GM18951 (cell line): ENCODE results near the gene MARF1.
"Not testable (repeated sequence)": the region's sequence is repeated elsewhere in the genome, so short reads cannot be mapped to it uniquely, and the experiment has no call there.

Source experiments
- POLR2A ChIP-seq: IDR thresholded peaks from 4 replicates; pipeline ENCODE4 v1.6.1; 2011; ENCODE audit warnings: mild to moderate bottlenecking; ENCODE audit not compliant: insufficient read length, insufficient read depth; ENCODE audit errors: extremely low read depth
- in situ Hi-C: fragments of 300-500 bp; cut with MboI; formaldehyde crosslinking; loops from one replicate; pipeline ENCODE4 v1.12.0; 2022; ENCODE audit warnings: low sequenced_read_pairs, mixed read lengths, inconsistent platforms; ENCODE audit not compliant: unreplicated experiment

The MARF1 gene

GRCh38 chr16:15671530-15672117 is 28.7 kb upstream of the MARF1 start:
- in situ Hi-C loops, result no loop called here

DNA sequence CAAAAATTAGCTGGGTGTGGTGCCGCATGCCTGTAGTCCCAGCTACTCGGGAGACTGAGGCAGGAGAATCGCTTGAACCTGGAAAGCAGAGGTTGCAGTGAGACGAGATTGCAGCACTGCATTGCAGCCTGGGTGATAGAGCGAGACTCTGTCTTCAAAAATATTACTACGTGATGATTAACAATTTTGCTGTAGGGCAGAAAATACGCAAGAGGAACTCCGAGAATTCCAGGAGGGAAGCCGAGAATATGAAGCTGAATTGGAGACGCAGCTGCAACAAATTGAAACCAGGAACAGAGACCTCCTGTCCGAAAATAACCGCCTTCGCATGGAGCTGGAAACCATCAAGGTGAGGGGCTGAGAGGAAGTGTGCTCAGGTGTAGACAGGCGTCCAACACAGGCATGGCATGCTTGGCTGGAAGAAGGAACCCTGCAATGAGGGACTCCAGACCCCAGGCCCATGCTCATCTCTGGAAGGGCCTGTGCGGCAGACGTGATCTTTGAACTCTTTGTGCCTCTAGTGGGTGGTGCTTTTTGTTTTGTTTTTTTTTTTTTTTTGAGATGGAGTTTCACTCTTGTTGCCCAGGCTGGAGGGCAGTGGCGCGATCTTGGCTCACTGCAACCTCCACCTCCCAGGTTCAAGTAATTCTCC is 24.3 kb upstream of the MARF1 start:
- in situ Hi-C loops, result no loop called here
- no peak for TF ChIP-seq POLR2A

More at GRCh38 chr16:15671530-15672117, 28.7 kb upstream of the MARF1 start:
- TF ChIP-seq POLR2A, result no peak

DNA sequence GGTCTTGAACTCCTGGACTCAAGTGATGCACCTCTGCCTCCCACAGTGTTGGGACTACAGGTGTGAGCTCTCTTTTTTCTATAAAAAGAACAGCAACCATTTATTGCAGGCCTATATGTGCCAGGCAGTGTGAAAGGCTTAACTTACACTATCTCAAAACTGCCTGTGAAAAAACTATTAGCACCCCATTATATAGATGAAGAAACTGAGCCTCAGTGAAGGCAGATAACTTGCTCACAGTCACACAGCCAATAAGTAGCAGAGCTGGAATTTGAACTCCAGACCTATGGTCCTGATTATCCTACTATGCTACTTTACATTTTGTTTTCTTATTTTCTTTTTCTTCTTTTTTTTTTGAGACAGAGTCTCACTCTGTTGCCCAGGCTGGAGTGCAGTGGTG is 22.2 kb upstream of the MARF1 start:
- in situ Hi-C loops, result no loop called here
- no peak for TF ChIP-seq POLR2A

- no peak for TF ChIP-seq POLR2A
- in situ Hi-C loops, result no loop called here
Measured at GRCh38 chr16:15660203-15660601, 17.2 kb upstream of the MARF1 start.

GRCh38 chr16:15658556-15658955 is 15.6 kb upstream of the MARF1 start:
- in situ Hi-C loops, result no loop called here
- TF ChIP-seq POLR2A, result no peak

DNA sequence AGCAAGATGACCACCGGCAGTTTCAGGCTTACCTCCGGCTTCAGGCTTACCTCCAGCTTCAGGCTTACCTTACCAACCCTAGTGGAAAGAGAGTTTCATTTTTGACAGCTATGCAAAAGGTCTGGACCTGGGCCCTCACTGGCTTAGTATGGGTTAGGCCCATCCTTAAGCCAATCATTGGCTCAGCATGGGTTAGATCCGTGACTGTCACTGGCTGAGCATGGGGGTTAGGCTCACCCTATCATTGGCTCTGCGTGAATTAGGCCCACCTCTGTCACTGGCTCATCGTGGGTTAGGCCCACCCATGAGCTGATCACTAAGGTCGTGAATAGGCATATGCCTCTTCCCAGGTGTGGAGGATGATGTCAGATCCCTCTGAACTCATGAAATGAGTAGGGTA is 15.2 kb upstream of the MARF1 start:
- in situ Hi-C loops, result no loop called here
- TF ChIP-seq POLR2A, result no peak

DNA sequence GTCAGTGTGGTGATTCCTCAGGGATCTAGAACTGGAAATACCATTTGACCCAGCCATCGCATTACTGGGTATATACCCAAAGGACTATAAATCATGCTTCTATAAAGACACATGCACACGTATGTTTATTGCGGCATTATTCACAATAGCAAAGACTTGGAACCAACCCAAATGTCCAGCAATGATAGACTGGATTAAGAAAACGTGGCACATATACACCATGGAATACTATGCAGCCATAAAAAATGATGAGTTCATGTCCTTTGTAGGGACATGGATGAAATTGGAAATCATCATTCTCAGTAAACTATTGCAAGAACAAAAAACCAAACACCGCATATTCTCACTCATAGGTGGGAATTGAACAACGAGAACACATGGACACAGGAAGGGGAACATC is 12.6 kb upstream of the MARF1 start:
- in situ Hi-C loops, result not testable (repeated sequence)

DNA sequence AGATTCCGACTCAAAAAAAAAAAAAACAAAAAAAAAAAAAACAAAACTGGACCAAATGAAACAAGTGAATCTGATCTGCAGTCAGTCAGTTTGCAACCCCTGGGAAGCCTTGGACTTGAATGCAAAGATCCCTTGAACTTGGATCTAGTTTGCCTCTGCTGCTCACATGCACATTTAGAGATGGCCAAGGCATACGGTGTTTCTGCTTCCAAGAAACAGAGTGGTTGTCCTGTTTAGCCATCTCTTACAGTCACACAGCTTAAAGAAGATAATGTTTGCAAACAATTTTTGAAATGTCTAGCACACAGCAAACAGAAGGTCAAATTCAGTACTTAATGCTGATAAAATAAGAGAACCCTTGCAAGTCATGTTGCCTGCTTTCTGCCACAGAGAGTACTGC is 11.6 kb upstream of the MARF1 start:
- no peak for TF ChIP-seq POLR2A
- in situ Hi-C loops, result no loop called here

DNA sequence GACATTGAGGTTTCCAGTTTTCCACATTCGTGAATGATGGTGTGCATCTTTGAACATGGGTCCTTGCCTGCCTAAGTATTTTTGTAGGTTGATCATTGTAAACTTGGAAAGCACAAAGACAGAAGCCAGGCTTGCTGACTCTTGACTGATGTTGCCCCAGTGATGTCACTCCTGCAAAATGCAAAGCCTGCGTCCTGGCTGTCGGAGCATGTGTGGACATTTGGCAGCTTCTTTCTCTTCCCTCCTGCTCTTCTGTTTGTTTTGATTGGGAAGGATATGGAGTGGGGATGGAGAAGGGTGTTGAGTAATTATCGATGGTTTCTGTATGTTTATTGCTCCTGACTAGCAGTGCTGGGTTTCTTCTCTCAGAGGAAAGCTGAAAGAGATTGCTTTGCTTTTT is 10.3 kb upstream of the MARF1 start:
- no peak for TF ChIP-seq POLR2A
- in situ Hi-C loops, result no loop called here

- in situ Hi-C loops, result no loop called here
- TF ChIP-seq POLR2A, result no peak
Measured at GRCh38 chr16:15652293-15653001, 9.5 kb upstream of the MARF1 start.

DNA sequence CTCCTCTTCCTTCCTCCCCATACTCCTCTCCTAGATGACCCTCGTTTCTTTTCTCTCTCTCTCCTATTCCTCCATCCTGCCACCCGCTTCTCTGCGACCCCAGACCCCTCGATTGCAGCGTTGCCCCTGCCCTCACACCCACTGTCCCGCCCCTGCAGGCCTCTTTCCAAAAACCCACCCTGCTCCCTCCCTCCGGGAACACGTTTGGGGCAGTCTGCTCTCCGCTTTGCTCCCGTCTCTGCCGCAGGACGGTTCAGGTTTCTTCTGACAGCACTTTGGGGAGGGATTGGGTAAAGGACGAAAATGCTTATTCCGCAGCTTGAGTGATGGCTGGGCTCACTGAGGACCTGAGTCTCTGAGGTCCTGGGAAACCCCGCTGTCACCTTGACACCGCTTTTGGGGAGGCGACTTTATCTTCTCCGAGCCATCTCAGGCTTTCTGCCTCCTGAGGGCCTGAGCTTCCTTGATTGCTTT is 7.8 kb upstream of the MARF1 start:
- no peak for TF ChIP-seq POLR2A
- in situ Hi-C loops, result no loop called here

GRCh38 chr16:15650019-15650697 is 7.2 kb upstream of the MARF1 start, which contains the start of gene NDE1:
NDE1 (plus strand) TSS chr16:15650245; CDS start chr16:15664779, 14,534 bp downstream.
- peak; percentile 86 for TF ChIP-seq POLR2A
- in situ Hi-C loops, result no loop called here

DNA sequence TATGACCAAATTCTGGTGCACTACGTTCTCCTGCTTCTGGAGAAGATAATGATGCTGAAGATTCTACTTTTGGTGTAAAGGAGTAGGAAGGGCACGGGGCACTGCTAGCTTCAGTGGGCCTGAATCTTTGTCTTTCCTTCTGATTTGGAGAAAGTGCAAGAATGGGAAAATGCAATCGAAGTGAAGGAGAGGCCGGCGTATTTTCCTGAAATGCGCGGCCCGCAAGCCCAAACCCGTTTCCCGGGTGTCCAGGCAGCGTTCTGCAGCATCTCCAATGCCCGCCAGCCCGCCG is 6.7 kb upstream of the MARF1 start:
- in situ Hi-C loops, result no loop called here
- no peak for TF ChIP-seq POLR2A

- in situ Hi-C loops, result not testable (repeated sequence)
Measured at GRCh38 chr16:15649311-15649710, 6.4 kb upstream of the MARF1 start.

GRCh38 chr16:15648135-15648730 is 5.3 kb upstream of the MARF1 start:
- no peak for TF ChIP-seq POLR2A
- in situ Hi-C loops, result no loop called here
